NT2/D1 (cell line): ENCODE results near the gene MIER2.

Source experiments
- DNase-seq: peaks from one replicate; pipeline ENCODE4 v3.0.0-alpha.2; 2011; ENCODE audit warnings: low read depth, low spot score
- H3K27me3 ChIP-seq: 2 replicates; pipeline ENCODE4 v1.6.0; 2011; ENCODE audit warnings: mild to moderate bottlenecking; ENCODE audit not compliant: insufficient read length, insufficient read depth
- H3K36me3 ChIP-seq: 2 replicates; pipeline ENCODE4 v1.6.1; 2011; ENCODE audit warnings: mild to moderate bottlenecking, low read length, mixed read lengths; ENCODE audit not compliant: insufficient read depth, insufficient read length
- H3K4me1 ChIP-seq: 2 replicates; pipeline ENCODE4 v1.5.1; 2011; ENCODE audit not compliant: insufficient read depth, insufficient read length
- H3K4me3 ChIP-seq: 2 replicates; pipeline ENCODE4 v1.5.1; 2011; ENCODE audit warnings: low read depth; ENCODE audit not compliant: insufficient read length
- H3K9ac ChIP-seq: 2 replicates; pipeline ENCODE4 v1.6.0; 2011; ENCODE audit warnings: low read depth; ENCODE audit not compliant: insufficient read length
- H3K9me3 ChIP-seq: 2 replicates; pipeline ENCODE4 v1.5.1; 2011; ENCODE audit warnings: mild to moderate bottlenecking, low read length; ENCODE audit not compliant: insufficient read depth
- SUZ12 ChIP-seq: IDR thresholded peaks from 2 replicates; pipeline ENCODE4 v1.6.1; 2011; ENCODE audit not compliant: insufficient read length, insufficient read depth; ENCODE audit errors: extremely low read depth
- YY1 ChIP-seq: IDR thresholded peaks from 2 replicates; pipeline ENCODE4 v1.6.1; 2011; ENCODE audit not compliant: insufficient read length, insufficient read depth
- ZNF274 ChIP-seq: IDR thresholded peaks from 2 replicates; pipeline ENCODE4 v1.6.1; 2011; ENCODE audit warnings: mild to moderate bottlenecking, low read depth, low read length

Gene MIER2

DNA sequence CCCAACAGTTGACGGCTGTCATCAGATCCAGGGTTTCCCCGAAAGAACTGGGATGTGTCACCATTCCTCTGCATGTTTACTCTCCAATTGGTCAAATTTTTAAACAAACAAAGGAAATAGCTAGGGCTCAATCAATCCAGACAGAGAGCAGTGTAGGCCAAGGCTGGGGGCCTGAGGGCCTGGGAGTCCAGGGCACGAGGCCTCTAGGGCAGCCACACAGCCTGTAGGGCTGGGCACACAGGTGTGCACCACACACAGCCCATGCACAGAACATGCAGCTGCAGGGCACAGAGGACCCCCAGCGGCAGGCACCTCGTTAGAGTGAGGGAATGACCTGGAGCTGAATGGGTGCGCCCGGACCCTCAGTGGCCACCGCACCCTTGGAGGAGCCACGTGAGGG, 9.5 kb downstream of the MIER2 start:
- peaks cover 2% of the 10 kb centered on the region for H3K4me1 ChIP-seq
- no peak for DNase-seq
- TF ChIP-seq SUZ12, result no peak
- TF ChIP-seq ZNF274, result no peak
- no peak for TF ChIP-seq YY1
- H3K4me3 ChIP-seq, result no peak overlapping the region
- H3K9ac ChIP-seq, result no peak overlapping the region
- H3K36me3 ChIP-seq, result peaks cover 57% of the 10 kb centered on the region
- no peaks in the 10 kb centered on the region for H3K27me3 ChIP-seq
- H3K9me3 ChIP-seq, result peaks cover 3% of the 10 kb centered on the region; the same call in 1 of the 2 replicates

DNA sequence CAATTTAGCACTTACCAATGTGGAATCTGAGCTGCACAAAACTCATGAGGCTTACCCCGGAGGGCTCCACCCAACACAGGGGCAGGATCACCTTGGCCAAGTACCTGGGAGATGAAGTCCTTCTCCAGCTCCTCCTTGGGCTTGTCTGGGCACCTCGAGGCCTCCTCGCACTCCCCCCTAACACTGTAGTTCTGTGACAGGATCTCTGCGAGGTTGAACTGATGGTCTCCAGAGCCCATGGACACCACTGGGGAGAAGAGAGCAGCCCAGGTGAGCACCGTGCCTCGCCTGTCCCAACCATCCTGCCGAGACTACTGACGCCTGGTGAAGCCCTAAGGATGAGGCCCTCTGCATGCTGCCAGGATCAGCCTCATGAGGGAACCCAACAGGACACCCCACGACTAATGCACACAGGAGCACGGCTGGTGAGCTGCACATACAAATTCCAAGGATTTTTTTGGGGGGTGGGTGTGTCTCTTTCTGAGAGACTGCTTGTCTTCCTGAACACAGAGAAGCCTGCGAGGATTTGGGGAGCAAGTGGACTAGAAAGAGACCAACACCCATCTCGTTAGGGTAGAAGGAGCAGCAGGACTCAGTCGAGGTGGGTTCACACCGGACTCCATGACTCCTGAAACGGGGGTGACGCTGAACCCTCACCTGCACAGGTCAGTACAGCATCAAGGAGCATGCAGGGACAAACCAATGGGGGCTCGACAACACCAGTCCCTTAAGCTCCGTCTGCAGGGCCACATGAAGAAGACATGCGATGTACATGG, 10.1 kb downstream of the MIER2 start:
- peaks cover 2% of the 10 kb centered on the region for H3K4me1 ChIP-seq
- TF ChIP-seq SUZ12, result no peak
- no peak for TF ChIP-seq ZNF274
- no peak for TF ChIP-seq YY1
- DNase-seq, result no peak
- no peaks in the 10 kb centered on the region for H3K27me3 ChIP-seq
- no peak overlapping the region for H3K4me3 ChIP-seq
- peaks cover 58% of the 10 kb centered on the region for H3K36me3 ChIP-seq
- H3K9ac ChIP-seq, result no peak overlapping the region
- H3K9me3 ChIP-seq, result peaks cover 9% of the 10 kb centered on the region; the same call in 1 of the 2 replicates

DNA sequence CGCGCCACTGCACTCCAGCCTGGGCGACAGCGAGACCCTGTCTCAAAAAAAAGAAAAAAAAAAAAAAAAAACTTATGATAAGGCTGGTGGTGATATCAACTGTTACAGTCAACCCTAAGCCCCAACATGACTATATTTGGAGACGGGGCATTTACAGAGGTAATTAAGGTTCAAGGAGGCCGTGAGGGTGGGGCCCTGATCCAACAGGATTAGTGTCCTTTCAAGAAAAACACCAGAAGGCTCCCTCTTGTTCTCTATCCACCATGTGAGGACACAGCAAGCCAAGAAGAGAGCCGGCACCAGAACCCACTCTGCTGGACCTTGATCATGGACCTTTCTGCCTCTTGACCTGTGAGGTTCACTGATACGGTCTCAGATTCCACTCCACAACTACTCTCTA, 14.1 kb downstream of the MIER2 start:
- Histone ChIP-seq H3K4me3 (no peak overlapping the region), H3K4me1 (no peaks in the 10 kb centered on the region), H3K27me3 (no peaks in the 10 kb centered on the region), H3K9me3 (peaks cover 26% of the 10 kb centered on the region; the same call in 1 of the 2 replicates), H3K9ac (no peak overlapping the region), H3K36me3 (peaks cover 79% of the 10 kb centered on the region)
- DNase-seq, result no peak
- TF ChIP-seq SUZ12, result no peak

DNA sequence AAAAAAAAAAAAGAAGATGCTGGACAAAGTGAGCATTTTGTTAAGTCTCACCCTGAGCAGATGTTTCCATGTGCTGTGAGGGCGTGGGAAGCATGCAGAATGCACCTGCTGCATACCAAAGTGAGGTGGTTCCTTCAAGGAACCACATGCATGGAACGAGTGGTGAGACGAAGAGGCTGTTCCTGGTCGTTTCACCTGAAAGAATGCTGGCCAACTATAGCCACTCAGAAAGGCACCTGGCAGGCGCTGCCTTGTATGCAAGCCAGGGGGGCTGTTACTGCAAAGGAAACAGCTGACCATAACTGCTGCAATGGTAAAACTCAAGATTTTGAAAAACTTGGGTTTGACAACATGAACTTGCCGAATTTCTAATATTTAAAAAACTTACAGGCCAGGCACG, 14.7 kb downstream of the MIER2 start:
- no peak for DNase-seq
- Histone ChIP-seq H3K4me3 (no peak overlapping the region), H3K9ac (no peak overlapping the region), H3K4me1 (no peaks in the 10 kb centered on the region), H3K9me3 (peaks cover 26% of the 10 kb centered on the region; the same call in 1 of the 2 replicates), H3K27me3 (no peaks in the 10 kb centered on the region), H3K36me3 (peaks cover 79% of the 10 kb centered on the region)
- TF ChIP-seq SUZ12, result no peak
- no peak for TF ChIP-seq YY1
- TF ChIP-seq ZNF274, result no peak

DNA sequence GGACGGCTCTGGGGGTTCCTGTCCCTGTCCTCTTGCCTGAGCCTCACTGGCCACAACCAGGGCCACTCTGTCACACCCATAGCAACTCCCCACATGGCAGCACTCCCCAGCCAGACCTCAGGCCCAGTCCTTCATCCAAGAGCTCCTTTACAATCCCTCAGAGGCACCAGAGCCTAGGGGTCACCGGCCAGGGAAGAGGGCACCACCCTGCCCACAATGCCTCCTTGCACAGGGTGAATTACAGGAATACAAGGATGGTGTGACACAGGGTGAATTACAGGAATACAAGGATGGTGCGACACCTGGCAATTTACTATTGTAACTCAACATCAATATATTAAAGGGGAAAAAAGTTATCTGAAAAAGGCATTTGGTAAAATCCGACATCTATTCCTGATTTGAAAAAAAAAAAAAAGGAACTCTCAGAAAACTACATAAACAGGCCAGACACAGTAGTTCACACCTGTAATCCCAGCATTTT, 16.5 kb downstream of the MIER2 start:
- peaks cover 83% of the 10 kb centered on the region for H3K36me3 ChIP-seq
- DNase-seq, result no peak
- H3K4me1 ChIP-seq, result no peaks in the 10 kb centered on the region

DNA sequence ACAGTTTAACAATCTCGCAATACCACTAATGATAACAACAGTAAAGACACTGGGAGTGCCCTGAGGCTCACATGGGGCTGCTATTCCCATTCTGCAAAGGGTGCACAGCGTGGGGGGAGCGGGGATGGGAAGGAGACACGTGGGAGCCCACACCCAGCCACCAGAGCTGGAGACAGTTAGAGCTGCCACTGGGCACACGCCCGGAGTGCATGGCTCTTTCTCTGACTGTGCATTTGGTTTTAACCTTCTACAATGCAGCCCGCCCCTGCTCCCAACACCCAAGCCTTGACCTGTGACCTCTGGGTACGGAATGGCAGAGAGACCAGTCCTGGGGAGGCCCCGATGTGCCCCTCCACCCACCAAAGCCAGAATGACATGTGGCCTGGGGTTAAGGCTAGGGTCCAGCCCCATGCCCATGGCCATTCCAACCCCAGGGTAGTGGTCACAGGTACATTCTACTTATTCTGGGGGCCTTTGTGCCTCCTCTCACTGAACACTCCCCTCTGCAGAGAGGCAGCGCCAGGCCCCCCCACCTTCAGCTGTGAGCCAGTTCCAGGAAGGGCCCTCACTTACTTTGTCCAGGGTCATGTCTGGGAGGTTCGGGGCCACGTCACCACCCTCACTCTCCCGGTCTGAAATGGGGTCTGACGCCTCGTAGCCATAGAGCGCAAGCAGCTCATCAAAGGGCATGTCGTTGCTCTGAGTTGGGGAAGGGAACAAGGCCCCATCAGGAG, 17.1 kb downstream of the MIER2 start:
- Histone ChIP-seq H3K9me3 (peaks cover 31% of the 10 kb centered on the region; the same call in 1 of the 2 replicates), H3K27me3 (no peaks in the 10 kb centered on the region), H3K36me3 (peaks cover 89% of the 10 kb centered on the region), H3K4me3 (no peak overlapping the region), H3K4me1 (no peaks in the 10 kb centered on the region), H3K9ac (no peak overlapping the region)
- TF ChIP-seq ZNF274 (no peak), SUZ12 (no peak), YY1 (no peak)
- no peak for DNase-seq

More for the DNA sequence above, 16.5 kb downstream of the MIER2 start:
- Histone ChIP-seq H3K9me3 (peaks cover 31% of the 10 kb centered on the region; the same call in 1 of the 2 replicates), H3K27me3 (no peaks in the 10 kb centered on the region), H3K9ac (no peak overlapping the region), H3K4me3 (no peak overlapping the region)
- no peak for TF ChIP-seq YY1
- no peak for TF ChIP-seq SUZ12
- no peak for TF ChIP-seq ZNF274

DNA sequence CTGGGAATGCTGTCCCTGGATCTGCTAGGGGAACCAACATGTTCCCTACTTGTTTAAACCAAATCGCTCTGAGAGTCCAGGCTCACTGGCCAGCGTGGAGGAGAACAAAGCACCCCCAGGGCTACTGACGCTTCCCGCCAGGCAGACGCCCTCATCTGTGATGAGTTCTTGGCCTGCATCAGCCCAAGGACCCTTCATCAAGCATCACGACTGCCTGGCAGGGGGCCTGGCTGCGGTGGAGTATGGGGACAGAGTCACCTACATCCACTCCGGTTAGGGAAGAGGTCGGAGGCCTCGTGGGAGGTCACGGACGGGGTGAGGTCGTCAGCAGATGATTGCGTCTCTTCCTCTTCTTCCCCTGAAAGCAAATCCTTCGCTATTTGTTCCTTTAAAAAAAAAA, 17.7 kb downstream of the MIER2 start:
- Histone ChIP-seq H3K9me3 (peaks cover 31% of the 10 kb centered on the region; the same call in 1 of the 2 replicates), H3K36me3 (peaks cover 92% of the 10 kb centered on the region), H3K4me3 (no peak overlapping the region), H3K27me3 (no peaks in the 10 kb centered on the region), H3K9ac (no peak overlapping the region), H3K4me1 (no peaks in the 10 kb centered on the region)
- DNase-seq, result no peak
- TF ChIP-seq YY1 (no peak), SUZ12 (no peak), ZNF274 (no peak)
